ENCODE data around the gene OR11A1.

Gene OR11A1

GRCh38 chr6:29478740-29479139 is 21.9 kb upstream of the OR11A1 start:
- no peaks in the 10 kb centered on the region for H3K27me3 ChIP-seq
- no peak for DNase-seq
- H3K9me3 ChIP-seq = no peaks in the 10 kb centered on the region
- TF ChIP-seq CTCF (IDR thresholded peaks at IDR 0.05; ENCODE audit: low read depth, low read length) = no peak
- H3K4me1 ChIP-seq = no peaks in the 10 kb centered on the region
- H3K4me3 ChIP-seq (ENCODE audit: low read depth, low read length) = no peak overlapping the region
- H3K36me3 ChIP-seq = no peaks in the 10 kb centered on the region

GRCh38 chr6:29477923-29478450 is 21.1 kb upstream of the OR11A1 start:
- Histone ChIP-seq H3K4me3 (ENCODE audit: low read depth, low read length) (no peak overlapping the region), H3K36me3 (no peaks in the 10 kb centered on the region), H3K4me1 (no peaks in the 10 kb centered on the region), H3K9me3 (no peaks in the 10 kb centered on the region), H3K27me3 (no peaks in the 10 kb centered on the region)
- no peak for DNase-seq
- no peak for TF ChIP-seq CTCF (IDR thresholded peaks at IDR 0.05; ENCODE audit: low read depth, low read length)

GRCh38 chr6:29474996-29475395 is 18.1 kb upstream of the OR11A1 start:
- DNase-seq = no peak
- Histone ChIP-seq H3K36me3 (no peaks in the 10 kb centered on the region), H3K4me1 (no peaks in the 10 kb centered on the region), H3K27me3 (no peaks in the 10 kb centered on the region), H3K4me3 (ENCODE audit: low read depth, low read length) (no peak overlapping the region), H3K9me3 (no peaks in the 10 kb centered on the region)
- no peak for TF ChIP-seq CTCF (IDR thresholded peaks at IDR 0.05; ENCODE audit: low read depth, low read length)

- H3K27me3 ChIP-seq = no peaks in the 10 kb centered on the region
- H3K4me1 ChIP-seq = no peaks in the 10 kb centered on the region
- no peak for DNase-seq
- no peaks in the 10 kb centered on the region for H3K9me3 ChIP-seq
- H3K4me3 ChIP-seq (ENCODE audit: low read depth, low read length) = no peak overlapping the region
- H3K36me3 ChIP-seq = no peaks in the 10 kb centered on the region
- TF ChIP-seq CTCF (IDR thresholded peaks at IDR 0.05; ENCODE audit: low read depth, low read length) = no peak
These were observed 9.4 kb upstream of the OR11A1 start for GRCh38 chr6:29466241-29466640.

GRCh38 chr6:29465801-29466200 is 8.9 kb upstream of the OR11A1 start:
- no peak for DNase-seq

GRCh38 chr6:29465279-29465678 is 8.4 kb upstream of the OR11A1 start:
- no peaks in the 10 kb centered on the region for H3K36me3 ChIP-seq
- H3K4me1 ChIP-seq = no peaks in the 10 kb centered on the region
- no peak for DNase-seq
- H3K9me3 ChIP-seq = no peaks in the 10 kb centered on the region
- H3K27me3 ChIP-seq = no peaks in the 10 kb centered on the region
- H3K4me3 ChIP-seq (ENCODE audit: low read depth, low read length) = no peak overlapping the region
- no peak for TF ChIP-seq CTCF (IDR thresholded peaks at IDR 0.05; ENCODE audit: low read depth, low read length)

More at GRCh38 chr6:29465801-29466200, 8.9 kb upstream of the OR11A1 start:
- Histone ChIP-seq H3K36me3 (no peaks in the 10 kb centered on the region), H3K4me3 (ENCODE audit: low read depth, low read length) (no peak overlapping the region), H3K27me3 (no peaks in the 10 kb centered on the region), H3K4me1 (no peaks in the 10 kb centered on the region), H3K9me3 (no peaks in the 10 kb centered on the region)
- TF ChIP-seq CTCF (IDR thresholded peaks at IDR 0.05; ENCODE audit: low read depth, low read length) = no peak
